HG03196 (cell line): ENCODE measurements around the gene SPON1.

ENCODE experiments used
- ATAC-seq: cut with Tn5 transposase; IDR thresholded peaks from one replicate; pipeline ENCODE4 v1.9.1; 2021; ENCODE audit not compliant: unreplicated experiment

SPON1 gene

DNA sequence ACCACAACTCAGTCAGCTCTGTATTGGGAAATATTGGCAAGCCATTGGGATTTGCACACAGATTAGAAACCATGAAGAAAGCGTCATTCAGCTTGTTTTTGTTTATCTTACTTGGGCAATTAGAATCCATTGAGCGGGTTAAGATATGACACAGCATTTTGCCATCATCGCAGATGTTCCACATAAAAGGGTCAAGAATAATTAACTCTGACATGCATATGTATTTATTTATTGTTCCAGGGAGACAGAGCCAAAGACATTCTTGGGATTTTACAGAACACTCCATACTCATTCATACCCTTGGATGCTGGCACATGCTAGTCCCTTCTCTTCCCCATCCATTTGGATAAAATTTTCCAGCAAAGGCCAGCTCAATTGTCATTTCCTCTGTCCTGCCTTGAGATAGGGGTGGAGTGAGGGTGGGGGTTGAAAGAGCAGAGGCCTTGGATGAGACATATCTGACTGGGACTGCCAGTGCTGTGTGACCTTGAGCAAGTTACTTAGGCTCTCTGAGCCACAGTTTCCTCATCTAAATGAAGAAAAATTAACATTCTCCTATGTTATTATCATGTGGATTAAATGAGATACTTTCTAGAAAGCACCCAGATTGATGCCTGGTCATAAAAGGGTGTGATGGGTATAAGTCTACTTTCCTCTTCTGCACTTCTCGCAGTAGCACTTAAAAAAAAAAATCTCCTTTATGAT, 216.7 kb downstream of the SPON1 start:
- no peak for ATAC-seq

- no peak for ATAC-seq
Observed at GRCh38 chr11:14181121-14181520, 218.6 kb downstream of the SPON1 start.

- ATAC-seq: no peak
Observed at GRCh38 chr11:14182833-14183364, 220.4 kb downstream of the SPON1 start.

GRCh38 chr11:14184028-14184940, 221.8 kb downstream of the SPON1 start:
- no peak for ATAC-seq

DNA sequence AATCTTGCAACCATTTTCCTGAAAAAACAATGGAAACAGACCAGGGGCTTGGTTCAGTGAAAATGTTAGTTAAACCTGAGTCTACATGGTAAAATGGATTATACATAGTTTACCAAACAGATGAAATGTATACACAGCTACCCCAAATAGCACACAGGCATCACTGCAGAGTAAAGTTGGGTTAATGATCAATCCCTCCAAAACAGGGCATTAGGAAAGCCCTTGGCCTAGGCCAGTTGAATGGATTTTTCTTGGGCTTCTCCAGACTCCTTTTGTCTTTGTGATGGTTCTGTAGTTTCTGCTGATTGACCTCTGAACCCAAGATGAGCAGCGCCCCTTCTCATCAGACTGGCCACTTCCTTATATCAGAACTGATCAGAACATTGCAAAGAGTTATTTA, 222.9 kb downstream of the SPON1 start:
- ATAC-seq: no peak

DNA sequence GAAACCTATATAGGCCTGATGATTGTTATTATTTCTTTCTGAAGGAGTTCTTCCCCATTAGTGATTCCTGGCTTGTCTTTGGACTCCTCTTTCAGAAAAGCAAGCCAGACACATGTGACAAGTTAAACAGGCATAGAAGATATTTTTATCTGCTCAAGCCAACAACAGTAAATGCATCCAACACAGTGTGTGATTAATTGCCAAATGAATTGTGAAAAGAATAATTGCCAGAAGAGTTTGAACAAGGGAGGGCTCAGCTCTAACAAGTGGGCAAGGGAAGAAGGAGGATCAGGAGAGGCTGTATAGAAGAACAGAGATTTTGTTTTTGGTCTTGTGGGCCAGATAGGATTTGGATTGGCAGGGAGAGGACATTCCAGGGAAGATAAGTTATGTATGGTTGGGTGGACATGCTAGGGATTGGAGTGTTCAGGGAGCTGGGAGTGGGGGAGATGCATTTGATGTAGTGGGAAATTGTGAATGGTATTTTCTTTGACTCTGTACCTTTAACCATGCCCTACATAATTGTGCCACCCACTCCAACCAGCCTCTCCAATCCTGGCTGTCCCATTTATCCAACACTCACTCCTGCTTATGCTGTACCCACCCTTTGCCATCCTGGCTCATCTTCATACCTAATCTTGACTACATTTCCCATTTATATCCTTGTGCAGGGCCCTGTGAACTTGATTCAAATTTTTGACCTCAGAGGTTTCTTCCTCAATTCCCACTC, 223.7 kb downstream of the SPON1 start:
- no peak for ATAC-seq

- ATAC-seq: no peak
Observed at GRCh38 chr11:14189874-14190273, 227.4 kb downstream of the SPON1 start.

GRCh38 chr11:14190992-14191778, 228.7 kb downstream of the SPON1 start:
- ATAC-seq: no peak

DNA sequence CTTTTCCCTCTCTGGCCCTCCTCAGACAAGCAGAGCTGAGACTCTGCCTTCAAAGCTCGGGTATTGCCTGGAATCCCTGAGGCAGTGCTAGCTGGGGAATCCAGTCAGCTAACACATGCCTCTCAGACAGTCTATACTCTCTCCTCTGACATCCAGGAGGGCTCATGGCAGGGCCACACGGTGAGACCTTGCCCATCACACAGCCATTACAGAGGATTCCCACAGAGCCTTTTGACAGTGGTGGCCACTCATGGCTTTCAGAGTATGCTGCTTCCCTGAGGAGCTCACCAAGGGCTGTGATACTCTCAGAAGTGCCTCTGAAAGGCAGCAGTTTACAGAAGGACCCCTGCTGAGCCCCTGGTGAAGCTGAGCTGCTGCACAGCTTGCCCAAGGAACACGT, 231.1 kb downstream of the SPON1 start:
- no peak for ATAC-seq

DNA sequence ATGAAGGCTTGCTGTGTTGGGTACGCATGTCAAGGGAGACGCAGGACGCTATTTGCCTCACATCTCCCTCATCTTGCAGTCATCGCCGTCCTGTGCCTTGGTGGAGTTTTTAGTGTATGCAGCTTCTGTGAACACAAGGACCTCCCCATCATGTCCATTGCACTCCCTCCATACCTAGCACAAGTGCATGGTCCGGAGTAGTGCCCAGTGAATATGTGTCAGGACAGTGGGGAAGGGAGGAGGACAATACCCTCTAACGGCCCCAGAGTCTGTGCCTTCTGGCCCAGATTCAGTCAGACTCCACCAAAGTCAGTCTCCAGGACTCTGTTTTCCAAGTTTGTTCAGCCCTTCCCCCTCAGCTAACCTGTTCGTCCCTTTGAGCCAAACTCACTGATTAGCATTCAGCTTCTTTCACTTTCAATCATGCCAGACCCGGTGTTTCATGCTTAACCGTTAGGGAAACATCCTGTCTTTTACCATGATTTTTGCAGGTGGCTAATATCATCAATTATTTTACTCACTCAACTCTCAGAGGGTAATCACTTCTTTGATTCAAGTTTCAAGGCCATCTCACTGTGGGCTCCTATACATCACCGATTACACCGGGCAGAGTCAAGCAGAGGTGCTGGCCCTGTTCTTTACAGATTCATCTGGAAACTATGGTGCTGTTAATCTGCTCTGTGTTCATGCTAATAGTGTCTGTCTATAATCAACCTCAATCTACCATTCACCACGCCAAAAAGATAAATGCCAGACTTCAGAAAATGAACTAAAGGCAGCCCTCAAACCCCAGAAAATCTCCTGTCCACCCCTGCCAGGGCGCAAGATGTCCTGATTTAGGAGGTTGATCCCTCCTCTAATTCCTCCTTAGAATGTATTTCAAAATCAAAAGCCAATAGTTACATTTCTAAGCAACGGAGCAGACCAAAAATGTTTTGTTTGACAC, 240.0 kb downstream of the SPON1 start:
- no peak for ATAC-seq

- ATAC-seq: no peak
Observed at GRCh38 chr11:14203321-14203720, 240.8 kb downstream of the SPON1 start.

GRCh38 chr11:14212986-14213385, 250.5 kb downstream of the SPON1 start:
- no peak for ATAC-seq

- ATAC-seq: no peak
Observed at GRCh38 chr11:14218728-14219127, 256.2 kb downstream of the SPON1 start.

GRCh38 chr11:14223636-14224288, 261.2 kb downstream of the SPON1 start:
- ATAC-seq: no peak

DNA sequence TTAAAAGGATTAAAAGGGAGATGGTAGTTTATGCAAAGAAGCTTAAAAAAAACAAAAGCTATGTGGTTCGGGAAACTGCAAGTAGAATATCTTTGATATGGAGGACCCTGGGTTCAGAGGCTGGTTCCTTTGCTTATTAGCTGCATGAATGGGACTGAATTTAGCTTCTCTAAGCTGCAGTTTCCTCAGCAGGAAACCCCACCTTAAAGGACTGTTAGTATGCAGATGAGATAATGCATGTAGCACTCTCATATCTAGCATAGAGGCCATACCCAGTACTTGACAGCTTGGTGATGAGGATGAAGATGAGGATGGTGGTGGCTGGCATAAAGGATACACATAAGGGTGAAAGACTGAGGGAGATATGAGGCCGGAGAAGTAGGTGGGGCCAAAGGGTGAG, 261.9 kb downstream of the SPON1 start:
- no peak for ATAC-seq

- ATAC-seq: no peak
Observed at GRCh38 chr11:14225666-14226065, 263.1 kb downstream of the SPON1 start.

GRCh38 chr11:14228356-14228755, 265.8 kb downstream of the SPON1 start:
- no peak for ATAC-seq

- no peak for ATAC-seq
Observed at GRCh38 chr11:14229472-14229871, 266.9 kb downstream of the SPON1 start.

DNA sequence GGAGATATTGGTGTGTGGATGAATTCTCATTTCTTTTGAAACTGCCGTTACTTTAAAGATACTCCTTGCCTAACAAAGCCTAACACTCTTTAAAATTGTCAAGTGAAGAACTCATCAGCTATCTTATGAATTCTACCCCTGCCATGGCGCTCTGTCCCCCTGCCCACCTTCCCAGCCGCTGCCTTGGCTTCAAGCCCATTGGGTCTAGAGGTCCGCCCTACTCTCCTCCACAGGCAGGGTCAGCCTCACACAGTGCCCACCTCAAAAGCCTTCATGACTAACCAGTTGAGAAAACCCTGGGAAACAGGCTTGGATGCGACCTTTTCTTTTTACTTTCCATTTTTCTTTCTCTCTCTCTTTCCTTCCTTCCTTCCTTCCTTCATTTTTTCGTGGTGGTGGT, 267.9 kb downstream of the SPON1 start:
- ATAC-seq: no peak
